WTC11 (cell line): Measurements from ENCODE around the gene NFATC1. TPM values are rescaled to one million over a fixed set of nuclear protein-coding genes. Genes with fewer than 3 reads are reported as not detected.

Experiments used
- ATAC-seq: fragments of 200-7000 bp; cut with Tn5 transposase; 2 replicates; pipeline ENCODE4 v1.10.0; 2021; ENCODE audit warnings: mild to moderate bottlenecking, moderate library complexity
- CTCF ChIA-PET: fragments of 300-600 bp; sonication (Branson Sonifier 250); formaldehyde crosslinking; loops from one replicate; lab custom pipeline; 2021; ENCODE audit warnings: antibody characterized with exemption; lab: Charles Lee
- POLR2A ChIA-PET: fragments of 350-600 bp; sonication (Branson Sonifier 250); formaldehyde crosslinking; loops from one replicate; lab custom pipeline; 2021; ENCODE audit warnings: antibody characterized with exemption; lab: Charles Lee
- DNase-seq: peaks from one replicate; pipeline ENCODE4 v3.0.0; 2021; ENCODE audit warnings: low spot score
- H3K27ac Mint-ChIP-seq: 2 replicates; pipeline ENCODE4 v1.8.0; 2021; ENCODE audit warnings: mixed read lengths
- H3K27me3 Mint-ChIP-seq: 2 replicates; pipeline ENCODE4 v1.8.0; 2021; ENCODE audit warnings: low read depth, mild to moderate bottlenecking, moderate library complexity, mixed read lengths
- H3K36me3 Mint-ChIP-seq: 2 replicates; pipeline ENCODE4 v1.8.0; 2021; ENCODE audit warnings: mixed read lengths
- H3K4me1 Mint-ChIP-seq: 2 replicates; pipeline ENCODE4 v1.8.0; 2022; ENCODE audit warnings: mixed read lengths
- H3K4me3 Mint-ChIP-seq: 2 replicates; pipeline ENCODE4 v1.8.0; 2021; ENCODE audit warnings: mild to moderate bottlenecking, moderate library complexity, mixed read lengths
- H3K9me3 Mint-ChIP-seq: 2 replicates; pipeline ENCODE4 v1.8.0; 2021; ENCODE audit warnings: mixed read lengths
- AFF4 ChIP-seq: sonication (generic); formaldehyde crosslinking; IDR thresholded peaks from 2 replicates; pipeline ENCODE4 v1.8.1; 2023; ENCODE audit warnings: mild to moderate bottlenecking, missing genetic modification reagents, borderline replicate concordance
- ATF1 ChIP-seq: sonication (generic); formaldehyde crosslinking; IDR thresholded peaks from 2 replicates; pipeline ENCODE4 v1.8.1; 2023; ENCODE audit warnings: mild to moderate bottlenecking, moderate library complexity, missing genetic modification reagents
- MLX ChIP-seq: sonication (generic); formaldehyde crosslinking; IDR thresholded peaks from 2 replicates; pipeline ENCODE4 v1.8.1; 2023; ENCODE audit warnings: mild to moderate bottlenecking, missing genetic modification reagents, moderate library complexity
- MYBL2 ChIP-seq: sonication (generic); formaldehyde crosslinking; IDR thresholded peaks from 2 replicates; pipeline ENCODE4 v1.8.1; 2023; ENCODE audit warnings: mild to moderate bottlenecking, moderate library complexity, missing genetic modification reagents
- TCF7 ChIP-seq: sonication (generic); formaldehyde crosslinking; IDR thresholded peaks from 2 replicates; pipeline ENCODE4 v1.8.0; 2022; ENCODE audit warnings: mild to moderate bottlenecking, low read depth, missing genetic modification reagents, moderate library complexity
- ZBTB21 ChIP-seq: sonication (generic); formaldehyde crosslinking; IDR thresholded peaks from 2 replicates; pipeline ENCODE4 v1.8.1; 2023; ENCODE audit warnings: mild to moderate bottlenecking, missing genetic modification reagents, borderline replicate concordance
- ZNF121 ChIP-seq: sonication (generic); formaldehyde crosslinking; IDR thresholded peaks from 2 replicates; pipeline ENCODE4 v1.8.0; 2023; ENCODE audit warnings: missing genetic modification reagents
- ZNF232 ChIP-seq: sonication (generic); formaldehyde crosslinking; IDR thresholded peaks from 2 replicates; pipeline ENCODE4 v1.8.0; 2022; ENCODE audit warnings: mild to moderate bottlenecking, missing genetic modification reagents
- ZNF263 ChIP-seq: sonication (generic); formaldehyde crosslinking; IDR thresholded peaks from 2 replicates; pipeline ENCODE4 v1.8.1; 2022; ENCODE audit warnings: low read depth, mild to moderate bottlenecking, moderate library complexity, missing genetic modification reagents
- ZNF317 ChIP-seq: sonication (generic); formaldehyde crosslinking; IDR thresholded peaks from 2 replicates; pipeline ENCODE4 v1.8.1; 2023; ENCODE audit warnings: low read depth, mild to moderate bottlenecking, moderate library complexity, missing genetic modification reagents, borderline replicate concordance
- ZNF416 ChIP-seq: fragments of 250-450 bp; sonication (Bioruptor Pico); IDR thresholded peaks from 2 replicates; pipeline ENCODE4 v1.9.0; 2021; ENCODE audit warnings: mild to moderate bottlenecking, inconsistent platforms
- ZNF512 ChIP-seq: sonication (generic); formaldehyde crosslinking; IDR thresholded peaks from 2 replicates; pipeline ENCODE4 v1.8.1; 2022; ENCODE audit warnings: missing genetic modification reagents, borderline replicate concordance
- ZNF671 ChIP-seq: fragments of 250-450 bp; sonication (Bioruptor Pico); IDR thresholded peaks from 2 replicates; pipeline ENCODE4 v1.8.0; 2021; ENCODE audit warnings: mild to moderate bottlenecking
- total RNA-seq: library from RNA; stranded (reverse); gene quantifications from 3 replicates; pipeline ENCODE4 v1.2.3, GENCODE V29; 2021
- TF ChIP-seq, protein P1 (sequence below): sonication (generic); formaldehyde crosslinking; IDR thresholded peaks from 2 replicates; pipeline ENCODE4 v1.8.1; 2022; ENCODE audit warnings: low read depth, missing genetic modification reagents, borderline replicate concordance
- TF ChIP-seq, protein P2 (sequence below): sonication (generic); formaldehyde crosslinking; IDR thresholded peaks from 2 replicates; pipeline ENCODE4 v1.8.1; 2023; ENCODE audit warnings: mild to moderate bottlenecking, missing genetic modification reagents

Gene NFATC1
- total RNA-seq, 1 experiment from 2014 or later, result 20.2 TPM

GRCh38 chr18:79355433-79356335, 40.0 kb upstream of the NFATC1 start:
- ATAC-seq (no peak), DNase-seq (no peak)
- POLR2A ChIA-PET, result no interaction called here

GRCh38 chr18:79356435-79356834, 39.3 kb upstream of the NFATC1 start:
- Mint-ChIP-seq H3K9me3 (no peaks in the 10 kb centered on the region), H3K27me3 (no peaks in the 10 kb centered on the region), H3K27ac (no peak overlapping the region; the same call in 1 of the 2 replicates), H3K4me1 (no peaks in the 10 kb centered on the region), H3K4me3 (no peak overlapping the region), H3K36me3 (peaks cover 15% of the 10 kb centered on the region; the same call in 1 of the 2 replicates)
- POLR2A ChIA-PET, result no interaction called here
- no peak for TF ChIP-seq ZBTB21
- no peak for TF ChIP-seq AFF4 (CRISPR knock-in tag)
- no peak for TF ChIP-seq ZNF416 (CRISPR knock-in tag)
- TF ChIP-seq TCF7 (CRISPR knock-in tag), result no peak
- TF ChIP-seq, protein P1, sequence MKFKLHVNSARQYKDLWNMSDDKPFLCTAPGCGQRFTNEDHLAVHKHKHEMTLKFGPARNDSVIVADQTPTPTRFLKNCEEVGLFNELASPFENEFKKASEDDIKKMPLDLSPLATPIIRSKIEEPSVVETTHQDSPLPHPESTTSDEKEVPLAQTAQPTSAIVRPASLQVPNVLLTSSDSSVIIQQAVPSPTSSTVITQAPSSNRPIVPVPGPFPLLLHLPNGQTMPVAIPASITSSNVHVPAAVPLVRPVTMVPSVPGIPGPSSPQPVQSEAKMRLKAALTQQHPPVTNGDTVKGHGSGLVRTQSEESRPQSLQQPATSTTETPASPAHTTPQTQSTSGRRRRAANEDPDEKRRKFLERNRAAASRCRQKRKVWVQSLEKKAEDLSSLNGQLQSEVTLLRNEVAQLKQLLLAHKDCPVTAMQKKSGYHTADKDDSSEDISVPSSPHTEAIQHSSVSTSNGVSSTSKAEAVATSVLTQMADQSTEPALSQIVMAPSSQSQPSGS (CRISPR knock-in tag), result no peak
- no peak for TF ChIP-seq MLX (CRISPR knock-in tag)
- CTCF ChIA-PET, result no interaction called here
- DNase-seq (no peak), ATAC-seq (no peak)

More at GRCh38 chr18:79355433-79356335, 40.0 kb upstream of the NFATC1 start:
- Mint-ChIP-seq H3K27ac (no peak overlapping the region), H3K4me1 (no peaks in the 10 kb centered on the region), H3K36me3 (peaks cover 10% of the 10 kb centered on the region; the same call in 1 of the 2 replicates), H3K4me3 (no peak overlapping the region), H3K9me3 (no peaks in the 10 kb centered on the region), H3K27me3 (no peaks in the 10 kb centered on the region)
- no peak for TF ChIP-seq ZNF263
- TF ChIP-seq MYBL2 (CRISPR knock-in tag), result no peak
- TF ChIP-seq ZNF232 (CRISPR knock-in tag), result no peak
- TF ChIP-seq, protein P1 (CRISPR knock-in tag), result no peak
- TF ChIP-seq, protein P2, sequence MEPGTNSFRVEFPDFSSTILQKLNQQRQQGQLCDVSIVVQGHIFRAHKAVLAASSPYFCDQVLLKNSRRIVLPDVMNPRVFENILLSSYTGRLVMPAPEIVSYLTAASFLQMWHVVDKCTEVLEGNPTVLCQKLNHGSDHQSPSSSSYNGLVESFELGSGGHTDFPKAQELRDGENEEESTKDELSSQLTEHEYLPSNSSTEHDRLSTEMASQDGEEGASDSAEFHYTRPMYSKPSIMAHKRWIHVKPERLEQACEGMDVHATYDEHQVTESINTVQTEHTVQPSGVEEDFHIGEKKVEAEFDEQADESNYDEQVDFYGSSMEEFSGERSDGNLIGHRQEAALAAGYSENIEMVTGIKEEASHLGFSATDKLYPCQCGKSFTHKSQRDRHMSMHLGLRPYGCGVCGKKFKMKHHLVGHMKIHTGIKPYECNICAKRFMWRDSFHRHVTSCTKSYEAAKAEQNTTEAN (CRISPR knock-in tag), result no peak
- TF ChIP-seq ZNF512 (CRISPR knock-in tag), result no peak
- TF ChIP-seq ZNF121 (CRISPR knock-in tag), result no peak
- TF ChIP-seq ZNF416 (CRISPR knock-in tag), result no peak
- TF ChIP-seq ATF1, result no peak
- no peak for TF ChIP-seq ZNF317 (CRISPR knock-in tag)
- TF ChIP-seq ZNF671 (CRISPR knock-in tag), result no peak
- CTCF ChIA-PET, result no interaction called here
